ENCODE data around the gene SMIM12. TPM values are rescaled to one million over a fixed set of nuclear protein-coding genes. Genes with fewer than 3 reads are reported as not detected.
"Not testable (repeated sequence)": the region's sequence is repeated elsewhere in the genome, so short reads cannot be mapped to it uniquely, and the experiment has no call there.

The SMIM12 gene
- total RNA-seq, 5 donors from 2014 or later (not counting 1 experiment from before 2014, with no cell fraction given), result 29.8 to 46.7 (median 37.1) TPM

DNA sequence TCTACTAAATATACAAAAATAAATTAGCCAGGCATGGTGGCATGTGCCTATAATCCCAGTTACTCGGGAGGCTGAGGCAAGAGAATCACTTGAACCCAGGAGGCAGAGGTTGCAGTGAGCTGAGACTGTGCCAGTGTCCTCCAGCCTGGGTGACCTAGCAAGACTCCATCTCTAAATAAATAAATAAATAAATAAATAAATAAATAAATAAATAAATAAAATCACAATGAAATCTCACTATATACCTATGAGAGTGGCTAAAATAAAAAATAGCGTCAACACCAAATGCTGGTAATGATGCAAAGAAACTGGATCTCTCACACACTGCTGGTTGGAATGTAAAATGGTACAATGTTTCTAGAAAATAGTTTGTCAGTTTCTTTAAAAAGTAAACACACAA, 40.7 kb downstream of the SMIM12 start:
- H3K36me3 ChIP-seq (ENCODE audit: control insufficient read depth in 2 of 2, extremely low read depth in 1 of 2, insufficient read depth in 1 of 2, low read length in 1 of 2); H3K27ac ChIP-seq (ENCODE audit: low read length); H3K4me1 ChIP-seq (ENCODE audit: control insufficient read depth in 1 of 2, extremely low read depth in 1 of 2, insufficient read depth in 2 of 2, low read length in 2 of 2); H3K4me3 Mint-ChIP-seq; ATAC-seq (replicated peaks in 1 of 4); H3K27me3 ChIP-seq (replicated peaks in 1 of 2; ENCODE audit: control insufficient read depth in 2 of 2, extremely low read depth in 1 of 2, insufficient read depth in 2 of 2, low read length in 1 of 2); DNase-seq; H3K9me3 Mint-ChIP-seq; H3K4me3 ChIP-seq (ENCODE audit: control insufficient read depth in 1 of 2, extremely low read depth in 1 of 2, low read length in 1 of 2); POLR2A ChIA-PET; H3K4me1 Mint-ChIP-seq; CTCF ChIA-PET; H3K9me3 ChIP-seq; H3K27ac Mint-ChIP-seq; H3K27me3 Mint-ChIP-seq: not testable (repeated sequence)
- H3K36me3 Mint-ChIP-seq, result peaks cover 17% of the 10 kb centered on the region
- WGBS (ENCODE audit: insufficient coverage), result no CpG with 5 or more reads among the region's 2 CpGs

DNA sequence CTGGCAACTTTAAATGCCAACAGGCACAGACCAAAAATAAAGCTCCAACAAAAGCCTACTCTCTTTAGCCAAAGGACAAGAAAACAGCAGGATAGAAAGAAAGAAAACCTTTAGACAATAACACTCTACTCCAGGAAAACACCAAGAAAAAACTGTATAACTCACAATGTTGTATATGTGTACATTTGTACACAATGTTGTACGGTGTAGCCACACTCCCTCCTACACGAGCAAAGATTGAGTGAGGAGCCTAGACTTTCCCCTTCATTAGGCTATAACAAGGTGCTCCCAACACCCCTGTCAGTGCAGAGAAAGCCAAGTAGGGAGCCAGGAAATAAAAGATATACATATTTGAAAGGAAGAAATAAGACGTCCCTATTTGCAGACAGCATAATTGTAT, 42.8 kb downstream of the SMIM12 start:
- ChIA-PET POLR2A (no interaction called here), CTCF (interaction anchor here in 1 of 2 donors (0.6 kb wide), 1 partner anchor 330 kb away, joined by 3 read pairs; no protein-coding TSS in a partner anchor)
- DNase-seq (no peak), ATAC-seq (replicated peaks in 1 of 4) (no peak)
- H3K4me3 Mint-ChIP-seq, result no peak overlapping the region
- Histone ChIP-seq H3K27me3 (replicated peaks in 1 of 2; ENCODE audit: control insufficient read depth in 2 of 2, extremely low read depth in 1 of 2, insufficient read depth in 2 of 2, low read length in 1 of 2) (no peaks in the 10 kb centered on the region), H3K36me3 (ENCODE audit: control insufficient read depth in 2 of 2, extremely low read depth in 1 of 2, insufficient read depth in 1 of 2, low read length in 1 of 2) (no peaks in the 10 kb centered on the region), H3K9me3 (no peaks in the 10 kb centered on the region), H3K27ac (ENCODE audit: low read length) (no peak overlapping the region), H3K4me3 (ENCODE audit: control insufficient read depth in 1 of 2, extremely low read depth in 1 of 2, low read length in 1 of 2) (no peak overlapping the region), H3K4me1 (ENCODE audit: control insufficient read depth in 1 of 2, extremely low read depth in 1 of 2, insufficient read depth in 2 of 2, low read length in 2 of 2) (no peaks in the 10 kb centered on the region)
- no peaks in the 10 kb centered on the region for H3K27me3 Mint-ChIP-seq
- no peak overlapping the region for H3K27ac Mint-ChIP-seq
- WGBS (ENCODE audit: insufficient coverage), result no CpG with 5 or more reads among the region's 3 CpGs
- H3K4me1 Mint-ChIP-seq, result no peaks in the 10 kb centered on the region
- peaks cover 15% of the 10 kb centered on the region for H3K36me3 Mint-ChIP-seq
- H3K9me3 Mint-ChIP-seq, result no peaks in the 10 kb centered on the region

DNA sequence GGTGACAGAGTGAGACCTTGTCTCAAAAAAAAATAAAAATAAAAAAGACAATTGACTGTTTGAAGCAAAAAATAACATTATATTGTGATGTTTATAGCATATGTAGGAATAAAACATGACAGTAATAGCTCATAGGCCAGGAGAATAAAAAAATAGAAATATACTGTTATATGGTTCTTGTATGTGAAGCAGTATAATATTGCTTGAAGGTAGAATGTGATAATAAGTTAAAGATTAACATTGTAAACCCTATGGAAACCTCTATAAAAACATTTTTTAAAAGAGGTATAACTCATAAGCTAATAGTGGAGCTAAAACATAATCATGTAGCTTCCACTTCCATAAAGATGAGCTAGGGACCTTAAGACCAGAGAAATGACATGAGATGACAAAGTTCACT, 43.2 kb downstream of the SMIM12 start:
- H3K4me1 ChIP-seq (ENCODE audit: control insufficient read depth in 1 of 2, extremely low read depth in 1 of 2, insufficient read depth in 2 of 2, low read length in 2 of 2), result no peaks in the 10 kb centered on the region
- no peaks in the 10 kb centered on the region for H3K9me3 ChIP-seq
- H3K27ac ChIP-seq (ENCODE audit: low read length), result no peak overlapping the region
- Mint-ChIP-seq H3K27ac (no peak overlapping the region), H3K4me1 (no peaks in the 10 kb centered on the region), H3K36me3 (peaks cover 11% of the 10 kb centered on the region), H3K27me3 (no peaks in the 10 kb centered on the region), H3K9me3 (no peaks in the 10 kb centered on the region), H3K4me3 (no peak overlapping the region)
- H3K27me3 ChIP-seq (replicated peaks in 1 of 2; ENCODE audit: control insufficient read depth in 2 of 2, extremely low read depth in 1 of 2, insufficient read depth in 2 of 2, low read length in 1 of 2), result no peaks in the 10 kb centered on the region
- POLR2A ChIA-PET, result no interaction called here
- DNase-seq (no peak), ATAC-seq (replicated peaks in 1 of 4) (no peak)
- no peak overlapping the region for H3K4me3 ChIP-seq (ENCODE audit: control insufficient read depth in 1 of 2, extremely low read depth in 1 of 2, low read length in 1 of 2)
- no peaks in the 10 kb centered on the region for H3K36me3 ChIP-seq (ENCODE audit: control insufficient read depth in 2 of 2, extremely low read depth in 1 of 2, insufficient read depth in 1 of 2, low read length in 1 of 2)
- CTCF ChIA-PET, result interaction anchor here in 1 of 2 donors (0.6 kb wide), 1 partner anchor 329 kb away, joined by 3 read pairs; no protein-coding TSS in a partner anchor

DNA sequence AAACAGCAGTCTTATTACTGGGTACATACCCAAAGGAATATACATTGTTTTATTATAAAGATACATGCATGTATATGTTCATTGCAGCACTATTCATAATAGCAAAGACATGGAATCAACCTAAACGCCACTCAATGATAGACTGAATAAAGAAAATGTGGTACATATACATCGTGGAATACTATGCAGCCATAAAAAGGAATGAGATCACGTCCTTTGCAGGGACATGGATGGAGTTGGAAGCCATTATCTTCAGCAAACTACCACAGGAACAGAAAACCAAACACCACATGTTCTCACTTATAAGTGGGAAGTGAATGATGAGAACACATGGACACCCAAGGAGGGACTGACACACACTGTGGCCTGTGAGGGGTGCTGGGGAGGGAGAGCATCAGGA, 48.8 kb downstream of the SMIM12 start:
- DNase-seq; POLR2A ChIA-PET; H3K4me3 Mint-ChIP-seq; H3K27ac Mint-ChIP-seq; H3K27ac ChIP-seq (ENCODE audit: low read length); H3K4me1 ChIP-seq (ENCODE audit: control insufficient read depth in 1 of 2, extremely low read depth in 1 of 2, insufficient read depth in 2 of 2, low read length in 2 of 2); H3K36me3 ChIP-seq (ENCODE audit: control insufficient read depth in 2 of 2, extremely low read depth in 1 of 2, insufficient read depth in 1 of 2, low read length in 1 of 2); H3K9me3 Mint-ChIP-seq; H3K4me1 Mint-ChIP-seq; H3K4me3 ChIP-seq (ENCODE audit: control insufficient read depth in 1 of 2, extremely low read depth in 1 of 2, low read length in 1 of 2); H3K9me3 ChIP-seq; ATAC-seq (replicated peaks in 1 of 4); H3K27me3 Mint-ChIP-seq; CTCF ChIA-PET; H3K27me3 ChIP-seq (replicated peaks in 1 of 2; ENCODE audit: control insufficient read depth in 2 of 2, extremely low read depth in 1 of 2, insufficient read depth in 2 of 2, low read length in 1 of 2): not testable (repeated sequence)
- H3K36me3 Mint-ChIP-seq, result peaks cover 25% of the 10 kb centered on the region
- no CpG with 5 or more reads among the region's 3 CpGs for WGBS (ENCODE audit: insufficient coverage)

DNA sequence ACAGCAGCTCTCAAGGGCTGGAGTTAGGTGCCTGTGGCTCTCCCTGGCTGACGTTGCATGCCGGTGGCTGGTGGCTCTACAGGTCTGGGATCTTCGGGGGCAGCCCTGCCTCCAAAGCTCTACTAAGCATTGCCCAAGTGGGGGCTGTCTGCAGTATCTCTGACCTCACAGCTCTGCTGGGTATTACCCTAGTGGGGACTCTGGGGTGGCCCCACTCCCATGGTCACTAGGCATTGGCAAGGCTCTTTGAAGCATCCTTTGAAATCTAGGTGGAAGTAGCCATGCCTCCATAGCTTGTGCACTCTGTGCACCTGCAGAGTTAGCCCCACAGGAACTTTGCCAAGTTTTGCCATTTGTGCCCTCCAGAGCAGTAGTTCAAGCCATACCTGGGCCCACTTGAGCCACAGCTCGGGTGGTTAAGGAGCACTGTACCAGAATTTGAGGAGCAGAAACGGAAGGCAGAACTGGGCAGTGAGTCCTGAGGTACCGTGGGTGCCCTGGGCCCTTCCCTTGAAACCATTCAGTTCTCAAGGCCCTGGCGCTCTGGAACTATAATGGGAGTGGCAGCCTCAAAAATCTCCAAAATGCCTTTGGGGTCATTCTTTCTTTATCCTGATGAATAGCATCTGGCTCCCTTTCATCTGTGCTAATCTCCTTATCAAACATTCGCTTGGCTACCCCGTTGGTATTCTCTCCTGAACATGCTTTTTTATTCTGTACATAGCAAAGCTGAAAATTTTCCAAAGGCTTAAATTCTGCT, 51.3 kb downstream of the SMIM12 start:
- no peak overlapping the region for H3K4me3 ChIP-seq (ENCODE audit: control insufficient read depth in 1 of 2, extremely low read depth in 1 of 2, low read length in 1 of 2)
- no peaks in the 10 kb centered on the region for H3K9me3 ChIP-seq
- no peaks in the 10 kb centered on the region for H3K27me3 ChIP-seq (replicated peaks in 1 of 2; ENCODE audit: control insufficient read depth in 2 of 2, extremely low read depth in 1 of 2, insufficient read depth in 2 of 2, low read length in 1 of 2)
- ChIA-PET CTCF (no interaction called here), POLR2A (no interaction called here)
- no peak overlapping the region for H3K27ac ChIP-seq (ENCODE audit: low read length)
- Mint-ChIP-seq H3K27ac (no peak overlapping the region), H3K4me1 (peaks cover 0 to 6% (median 0%) of the 10 kb centered on the region in 3 donors), H3K4me3 (no peak overlapping the region), H3K27me3 (no peaks in the 10 kb centered on the region), H3K36me3 (peaks cover 22% of the 10 kb centered on the region), H3K9me3 (peaks cover 4 to 13% (median 6%) of the 10 kb centered on the region in 3 donors)
- WGBS (ENCODE audit: insufficient coverage), result 88% methylated on average over 8 of the region's 9 CpGs
- no peak for ATAC-seq (replicated peaks in 1 of 4)
- H3K36me3 ChIP-seq (ENCODE audit: control insufficient read depth in 2 of 2, extremely low read depth in 1 of 2, insufficient read depth in 1 of 2, low read length in 1 of 2), result no peaks in the 10 kb centered on the region
- no peaks in the 10 kb centered on the region for H3K4me1 ChIP-seq (ENCODE audit: control insufficient read depth in 1 of 2, extremely low read depth in 1 of 2, insufficient read depth in 2 of 2, low read length in 2 of 2)
- no peak for DNase-seq

DNA sequence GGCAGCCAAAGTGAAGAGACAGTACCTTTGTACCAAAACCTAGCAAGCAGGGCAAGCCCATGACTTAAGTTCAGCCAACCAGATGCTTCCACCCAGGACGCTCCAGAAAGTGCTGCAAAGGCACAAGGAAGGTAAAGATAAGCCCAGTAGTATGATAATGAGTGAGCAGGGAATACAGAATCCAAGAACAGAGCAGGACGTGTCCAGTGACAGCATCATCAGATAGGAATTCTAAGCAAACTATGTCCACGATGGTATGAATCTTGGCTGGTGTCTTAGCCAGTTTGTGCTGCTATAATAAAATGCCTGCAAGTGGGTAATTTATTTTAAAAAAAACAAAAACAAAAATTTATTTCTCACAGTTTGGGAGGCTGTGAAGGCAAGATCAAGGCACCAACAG, 53.2 kb downstream of the SMIM12 start:
- Histone ChIP-seq H3K27ac (ENCODE audit: low read length) (no peak overlapping the region), H3K36me3 (ENCODE audit: control insufficient read depth in 2 of 2, extremely low read depth in 1 of 2, insufficient read depth in 1 of 2, low read length in 1 of 2) (no peaks in the 10 kb centered on the region), H3K4me1 (ENCODE audit: control insufficient read depth in 1 of 2, extremely low read depth in 1 of 2, insufficient read depth in 2 of 2, low read length in 2 of 2) (no peaks in the 10 kb centered on the region), H3K4me3 (ENCODE audit: control insufficient read depth in 1 of 2, extremely low read depth in 1 of 2, low read length in 1 of 2) (no peak overlapping the region), H3K27me3 (replicated peaks in 1 of 2; ENCODE audit: control insufficient read depth in 2 of 2, extremely low read depth in 1 of 2, insufficient read depth in 2 of 2, low read length in 1 of 2) (no peaks in the 10 kb centered on the region), H3K9me3 (no peaks in the 10 kb centered on the region)
- Mint-ChIP-seq H3K9me3 (peaks cover 4 to 14% (median 6%) of the 10 kb centered on the region in 3 donors), H3K4me3 (no peak overlapping the region), H3K4me1 (peaks cover 0 to 6% (median 0%) of the 10 kb centered on the region in 3 donors), H3K27ac (no peak overlapping the region), H3K36me3 (peaks cover 25% of the 10 kb centered on the region), H3K27me3 (no peaks in the 10 kb centered on the region)
- ChIA-PET CTCF (no interaction called here), POLR2A (no interaction called here)
- ATAC-seq (replicated peaks in 1 of 4) (no peak), DNase-seq (no peak)
- 54% methylated on average over 2 of the region's 3 CpGs for WGBS (ENCODE audit: insufficient coverage)

DNA sequence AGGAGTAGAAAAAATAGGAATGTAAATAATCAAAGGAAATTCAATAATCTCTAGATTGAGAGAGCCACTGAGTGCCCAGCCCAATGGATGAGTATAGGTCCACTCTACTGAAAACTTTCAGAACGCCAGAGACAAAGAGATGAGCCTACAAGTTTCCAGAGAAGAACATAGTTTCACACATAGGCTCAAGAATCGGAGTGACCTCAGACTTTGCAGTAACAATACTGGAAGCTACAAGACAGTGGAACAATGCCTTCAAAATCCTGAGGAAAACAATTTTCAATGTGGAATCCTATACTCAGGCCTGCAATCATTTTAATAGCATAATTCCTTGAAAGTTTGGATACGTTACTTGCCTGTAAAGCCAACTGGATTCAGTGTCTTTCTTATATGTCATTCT, 55.8 kb downstream of the SMIM12 start:
- CTCF ChIA-PET, result no interaction called here

More for the DNA sequence above, 55.8 kb downstream of the SMIM12 start:
- Histone ChIP-seq H3K27ac (ENCODE audit: low read length) (no peak overlapping the region), H3K4me1 (ENCODE audit: control insufficient read depth in 1 of 2, extremely low read depth in 1 of 2, insufficient read depth in 2 of 2, low read length in 2 of 2) (no peaks in the 10 kb centered on the region), H3K4me3 (ENCODE audit: control insufficient read depth in 1 of 2, extremely low read depth in 1 of 2, low read length in 1 of 2) (no peak overlapping the region), H3K36me3 (ENCODE audit: control insufficient read depth in 2 of 2, extremely low read depth in 1 of 2, insufficient read depth in 1 of 2, low read length in 1 of 2) (no peaks in the 10 kb centered on the region), H3K9me3 (no peaks in the 10 kb centered on the region), H3K27me3 (replicated peaks in 1 of 2; ENCODE audit: control insufficient read depth in 2 of 2, extremely low read depth in 1 of 2, insufficient read depth in 2 of 2, low read length in 1 of 2) (no peaks in the 10 kb centered on the region)
- no peak overlapping the region for H3K27ac Mint-ChIP-seq
- no peak for ATAC-seq (replicated peaks in 1 of 4)
- WGBS (ENCODE audit: insufficient coverage), result 100% methylated on average over 2 of the region's 3 CpGs
- POLR2A ChIA-PET, result no interaction called here
- peaks cover 0 to 9% (median 4%) of the 10 kb centered on the region in 3 donors for H3K9me3 Mint-ChIP-seq
- no peaks in the 10 kb centered on the region for H3K4me1 Mint-ChIP-seq
- peaks cover 14% of the 10 kb centered on the region for H3K36me3 Mint-ChIP-seq
- no peak for DNase-seq
- H3K4me3 Mint-ChIP-seq, result no peak overlapping the region
- no peaks in the 10 kb centered on the region for H3K27me3 Mint-ChIP-seq
